Neural progenitor cell (in vitro differentiated cells): ENCODE results near the gene C1QB. TPM values are rescaled to one million over a fixed set of nuclear protein-coding genes. Genes with fewer than 3 reads are reported as not detected.
"Not testable (repeated sequence)": the region's sequence is repeated elsewhere in the genome, so short reads cannot be mapped to it uniquely, and the experiment has no call there.

Experiments
- DNase-seq: peaks from one replicate; pipeline ENCODE4 v3.0.0-alpha.2; 2016; ENCODE audit warnings: low spot score
- H2AFZ ChIP-seq: fragments of 200-600 bp; sonication (generic); replicated peaks from 2 replicates; pipeline ENCODE4 v1.6.1; 2016; ENCODE audit warnings: antibody characterized with exemption
- H3F3A ChIP-seq: fragments of 200-600 bp; sonication (generic); 2 replicates; pipeline ENCODE4 v1.6.1; 2016; ENCODE audit warnings: antibody characterized with exemption, low read depth
- H3K27ac ChIP-seq: fragments of 200-600 bp; sonication (generic); 2 replicates; pipeline ENCODE4 v1.5.1; 2016; ENCODE audit warnings: mild to moderate bottlenecking
- H3K27me3 ChIP-seq: fragments of 200-600 bp; sonication (generic); 2 replicates; pipeline ENCODE4 v1.6.1; 2016; ENCODE audit warnings: mild to moderate bottlenecking, moderate library complexity
- H3K36me3 ChIP-seq: fragments of 200-600 bp; sonication (generic); 2 replicates; pipeline ENCODE4 v1.5.1; 2016
- H3K4me1 ChIP-seq: fragments of 200-600 bp; sonication (generic); 2 replicates; pipeline ENCODE4 v1.6.1; 2016; ENCODE audit warnings: mixed run types
- H3K4me2 ChIP-seq: fragments of 200-600 bp; sonication (generic); 2 replicates; pipeline ENCODE4 v1.6.1; 2016
- H3K4me3 ChIP-seq: fragments of 200-600 bp; sonication (generic); 2 replicates; pipeline ENCODE4 v1.5.1; 2016
- H3K79me2 ChIP-seq: fragments of 200-600 bp; sonication (generic); 2 replicates; pipeline ENCODE4 v1.6.1; 2016; ENCODE audit warnings: low read depth
- H3K9ac ChIP-seq: fragments of 200-600 bp; sonication (generic); 2 replicates; pipeline ENCODE4 v1.6.1; 2016
- H3K9me3 ChIP-seq: fragments of 200-600 bp; sonication (generic); 2 replicates; pipeline ENCODE4 v1.5.1; 2016; ENCODE audit warnings: low read depth
- H4K20me1 ChIP-seq: fragments of 200-600 bp; sonication (generic); 2 replicates; pipeline ENCODE4 v1.6.1; 2016; ENCODE audit warnings: low read depth
- H3K27ac Mint-ChIP-seq: 3 replicates; pipeline ENCODE4 v1.8.0; 2021; ENCODE audit warnings: mixed read lengths
- H3K27me3 Mint-ChIP-seq: 2 replicates; pipeline ENCODE4 v1.8.0; 2022; ENCODE audit warnings: low read depth, mild to moderate bottlenecking, inconsistent platforms, moderate library complexity, mixed read lengths; ENCODE audit not compliant: insufficient read depth
- H3K36me3 Mint-ChIP-seq: 3 replicates; pipeline ENCODE4 v1.8.0; 2021; ENCODE audit warnings: mixed read lengths
- H3K4me1 Mint-ChIP-seq: 3 replicates; pipeline ENCODE4 v1.8.0; 2021; ENCODE audit warnings: mixed read lengths
- H3K4me3 Mint-ChIP-seq: 3 replicates; pipeline ENCODE4 v1.8.0; 2021; ENCODE audit warnings: mild to moderate bottlenecking, moderate library complexity, mixed read lengths
- H3K9me3 Mint-ChIP-seq: 3 replicates; pipeline ENCODE4 v1.8.0; 2020; ENCODE audit warnings: mixed read lengths
- CTCF ChIP-seq: fragments of 200-600 bp; sonication (generic); IDR thresholded peaks from 2 replicates; pipeline ENCODE4 v1.5.1; 2017; ENCODE audit warnings: antibody characterized with exemption, mild to moderate bottlenecking
- EZH2 ChIP-seq: fragments of 200-600 bp; sonication (generic); IDR thresholded peaks from 2 replicates; pipeline ENCODE4 v1.6.1; 2017; ENCODE audit warnings: antibody characterized with exemption, mild to moderate bottlenecking, moderate library complexity
- EZH2phosphoT487 ChIP-seq: fragments of 200-600 bp; sonication (generic); IDR thresholded peaks from 2 replicates; pipeline ENCODE4 v1.6.1; 2017; ENCODE audit warnings: antibody characterized with exemption
- total RNA-seq: library from RNA; depleted of rRNA; stranded (reverse); fragments of >200 nt; gene quantifications from 2 replicates; pipeline ENCODE4 v1.2.3, GENCODE V29; 2015; ENCODE audit warnings: low replicate concordance

The C1QB gene
- total RNA-seq, 1 donor from 2014 or later: not detected

DNA sequence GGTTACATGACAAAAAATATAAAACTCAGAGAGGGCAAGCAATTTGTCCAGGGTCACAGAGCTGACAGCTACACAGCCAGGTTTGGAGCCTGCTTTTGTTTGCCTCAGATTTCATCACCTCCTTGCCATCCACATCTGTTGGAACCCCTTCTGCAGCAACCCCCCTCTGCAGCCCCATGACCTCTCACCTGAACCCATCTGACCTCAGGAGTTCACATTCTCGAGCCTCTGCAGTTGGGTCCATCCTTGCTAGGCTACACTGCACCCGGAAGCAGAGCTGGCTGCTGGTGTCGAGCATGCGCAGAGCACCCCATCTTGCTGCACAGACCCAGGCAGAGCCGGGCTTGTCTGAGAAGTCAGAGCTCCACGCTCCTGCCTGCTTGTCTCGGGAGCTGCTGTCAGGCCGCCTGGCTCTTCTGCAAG, 10.0 kb downstream of the C1QB start:
- no peaks in the 10 kb centered on the region for H3F3A ChIP-seq
- H3K4me1 Mint-ChIP-seq: peaks cover 28% of the 10 kb centered on the region

DNA sequence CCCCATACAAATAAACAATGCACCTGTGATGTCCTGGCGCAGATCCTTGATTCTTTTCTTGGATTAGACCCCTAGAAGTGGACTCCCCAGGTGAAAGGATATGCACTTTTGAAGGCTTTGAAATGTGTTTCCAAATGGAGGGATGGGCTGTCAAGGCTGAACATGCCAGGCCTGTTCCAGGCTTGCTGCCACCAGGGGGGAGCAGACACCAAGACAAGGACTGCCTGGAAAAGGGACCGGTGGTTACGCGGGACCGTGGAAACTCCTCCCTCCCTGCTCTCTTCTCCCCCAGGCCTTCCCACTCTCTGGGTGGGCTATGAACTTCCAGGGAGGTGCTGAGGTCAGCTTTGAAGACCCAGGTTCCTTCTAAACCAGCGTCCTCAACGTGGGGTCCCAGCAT, 12.7 kb downstream of the C1QB start:
- no peaks in the 10 kb centered on the region for H3K9me3 Mint-ChIP-seq
- no peaks in the 10 kb centered on the region for H3K36me3 Mint-ChIP-seq
- no peaks in the 10 kb centered on the region for H3K27me3 ChIP-seq
- no peaks in the 10 kb centered on the region for H4K20me1 ChIP-seq
- DNase-seq: peak; percentile 80
- no peaks in the 10 kb centered on the region for H3K36me3 ChIP-seq
- H3K27ac ChIP-seq: no peak overlapping the region
- peaks cover 34% of the 10 kb centered on the region for H3K4me1 Mint-ChIP-seq
- peaks cover 28% of the 10 kb centered on the region for H3K27me3 Mint-ChIP-seq
- no peaks in the 10 kb centered on the region for H3K79me2 ChIP-seq
- no peaks in the 10 kb centered on the region for H3K9me3 ChIP-seq
- peak; percentile 87 for TF ChIP-seq CTCF
- TF ChIP-seq EZH2phosphoT487: no peak
- H3K27ac Mint-ChIP-seq: peak overlapping the region; percentile 76
- no peak overlapping the region for H3K4me3 Mint-ChIP-seq
- H3K4me1 ChIP-seq: peaks cover 3% of the 10 kb centered on the region
- H3K9ac ChIP-seq: no peak overlapping the region
- H2AFZ ChIP-seq: peak overlapping the region; percentile 90
- H3K4me3 ChIP-seq: no peak overlapping the region
- H3K4me2 ChIP-seq: peak overlapping the region; percentile 57
- H3F3A ChIP-seq: no peaks in the 10 kb centered on the region

More for the DNA sequence above, 10.0 kb downstream of the C1QB start:
- peaks cover 2% of the 10 kb centered on the region for H3K27me3 ChIP-seq
- H3K36me3 ChIP-seq: no peaks in the 10 kb centered on the region
- H3K27ac Mint-ChIP-seq: no peak overlapping the region
- no peaks in the 10 kb centered on the region for H4K20me1 ChIP-seq
- H2AFZ ChIP-seq: no peak overlapping the region
- no peak overlapping the region for H3K4me2 ChIP-seq
- H3K27ac ChIP-seq: no peak overlapping the region
- no peaks in the 10 kb centered on the region for H3K36me3 Mint-ChIP-seq
- H3K4me3 ChIP-seq: no peak overlapping the region
- no peak for DNase-seq
- H3K4me3 Mint-ChIP-seq: no peak overlapping the region
- peaks cover 3% of the 10 kb centered on the region for H3K4me1 ChIP-seq
- H3K9ac ChIP-seq: no peak overlapping the region
- H3K9me3 ChIP-seq: no peaks in the 10 kb centered on the region
- TF ChIP-seq EZH2phosphoT487 (no peak), EZH2 (no peak), CTCF (no peak)
- H3K9me3 Mint-ChIP-seq: no peaks in the 10 kb centered on the region
- peaks cover 37% of the 10 kb centered on the region for H3K27me3 Mint-ChIP-seq
- H3K79me2 ChIP-seq: no peaks in the 10 kb centered on the region

GRCh38 chr1:22666412-22666811, 13.4 kb downstream of the C1QB start:
- H3K9ac ChIP-seq: no peak overlapping the region
- Mint-ChIP-seq H3K4me1 (peaks cover 38% of the 10 kb centered on the region), H3K36me3 (no peaks in the 10 kb centered on the region), H3K9me3 (no peaks in the 10 kb centered on the region), H3K4me3 (no peak overlapping the region), H3K27me3 (peaks cover 31% of the 10 kb centered on the region), H3K27ac (no peak overlapping the region)
- H3K36me3 ChIP-seq: no peaks in the 10 kb centered on the region
- no peak overlapping the region for H2AFZ ChIP-seq
- no peak overlapping the region for H3K27ac ChIP-seq
- H3K79me2 ChIP-seq: no peaks in the 10 kb centered on the region
- H3F3A ChIP-seq: no peaks in the 10 kb centered on the region
- H3K9me3 ChIP-seq: no peaks in the 10 kb centered on the region
- H3K27me3 ChIP-seq: no peaks in the 10 kb centered on the region
- TF ChIP-seq EZH2phosphoT487 (no peak), EZH2 (no peak), CTCF (no peak)
- H3K4me2 ChIP-seq: no peak overlapping the region
- peaks cover 3% of the 10 kb centered on the region for H3K4me1 ChIP-seq
- no peaks in the 10 kb centered on the region for H4K20me1 ChIP-seq
- no peak for DNase-seq
- no peak overlapping the region for H3K4me3 ChIP-seq

DNA sequence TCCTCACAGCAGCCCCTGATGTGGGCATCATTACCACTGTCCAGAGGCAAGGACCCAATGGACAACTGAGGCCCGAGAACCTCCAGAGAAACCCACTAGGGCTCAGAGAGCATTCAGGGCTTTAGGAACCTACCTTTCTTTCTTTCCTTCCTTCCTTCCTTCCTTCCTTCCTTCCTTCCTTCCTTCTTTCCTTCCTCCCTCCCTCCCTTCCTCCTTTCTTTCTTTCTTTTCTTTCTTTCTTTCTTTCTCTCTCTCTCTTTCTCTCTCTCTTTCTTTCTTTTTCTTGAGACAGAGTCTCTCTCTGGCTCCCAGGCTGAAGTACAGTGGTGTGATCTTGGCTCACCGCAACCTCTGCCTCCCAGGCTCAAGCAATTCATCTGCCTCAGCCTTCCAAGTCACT, 15.8 kb downstream of the C1QB start:
- H3K4me1 Mint-ChIP-seq: peaks cover 48% of the 10 kb centered on the region
- H3K9ac ChIP-seq, H3K27me3 ChIP-seq, H3K9me3 ChIP-seq, H3K4me3 ChIP-seq, H3K27ac ChIP-seq, H2AFZ ChIP-seq, H3K9me3 Mint-ChIP-seq, H3K4me3 Mint-ChIP-seq, H3K79me2 ChIP-seq, DNase-seq, H3K36me3 Mint-ChIP-seq, H3K4me2 ChIP-seq, H3K36me3 ChIP-seq, H4K20me1 ChIP-seq, H3F3A ChIP-seq: not testable (repeated sequence)
- H3K27me3 Mint-ChIP-seq: peaks cover 22% of the 10 kb centered on the region
- peak overlapping the region; percentile 65 for H3K27ac Mint-ChIP-seq
- H3K4me1 ChIP-seq: peaks cover 13% of the 10 kb centered on the region
